Measurements from ENCODE around the gene EEF1AKMT4. TPM values are rescaled to one million over a fixed set of nuclear protein-coding genes. Genes with fewer than 3 reads are reported as not detected.

The EEF1AKMT4 gene
- total RNA-seq, 1 donor from 2014 or later = 2.7 TPM

DNA sequence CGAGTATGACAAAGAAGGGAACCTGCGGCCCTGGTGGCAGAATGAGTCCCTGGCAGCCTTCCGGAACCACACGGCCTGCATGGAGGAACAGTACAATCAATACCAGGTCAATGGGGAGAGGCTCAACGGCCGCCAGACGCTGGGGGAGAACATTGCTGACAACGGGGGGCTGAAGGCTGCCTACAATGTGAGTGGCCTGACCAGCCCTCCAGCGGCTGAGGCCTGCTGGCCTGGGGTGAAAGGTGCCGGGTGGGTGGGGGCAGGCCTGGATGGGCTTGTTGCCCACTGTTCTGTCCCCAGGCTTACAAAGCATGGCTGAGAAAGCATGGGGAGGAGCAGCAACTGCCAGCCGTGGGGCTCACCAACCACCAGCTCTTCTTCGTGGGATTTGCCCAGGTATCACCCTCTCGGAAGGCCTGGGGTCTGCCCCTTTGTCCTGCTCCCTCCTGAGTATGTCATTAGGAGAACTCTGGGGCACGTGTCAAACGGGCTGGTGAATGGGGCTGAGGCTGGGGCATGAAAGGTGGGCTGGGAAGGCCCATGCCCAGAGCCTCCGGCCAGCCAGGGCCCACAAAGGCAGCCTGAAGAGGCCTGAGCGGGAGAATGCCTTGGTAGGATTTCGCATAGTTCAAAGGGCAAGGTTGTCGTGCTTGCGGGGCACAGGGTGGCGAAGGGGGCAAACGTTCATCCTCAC is 41.7 kb downstream of the EEF1AKMT4 start:
- Histone ChIP-seq H3K9me3 (no peaks in the 10 kb centered on the region), H3K27me3 (peaks cover 15% of the 10 kb centered on the region), H3K36me3 (no peaks in the 10 kb centered on the region), H3K4me1 (no peaks in the 10 kb centered on the region), H3K4me3 (no peak overlapping the region), H3K27ac (no peak overlapping the region)
- DNase-seq = no peak
- no peak for ATAC-seq
- intact Hi-C loops (cut with DNase I) = no loop called here
- TF ChIP-seq, protein P1, sequence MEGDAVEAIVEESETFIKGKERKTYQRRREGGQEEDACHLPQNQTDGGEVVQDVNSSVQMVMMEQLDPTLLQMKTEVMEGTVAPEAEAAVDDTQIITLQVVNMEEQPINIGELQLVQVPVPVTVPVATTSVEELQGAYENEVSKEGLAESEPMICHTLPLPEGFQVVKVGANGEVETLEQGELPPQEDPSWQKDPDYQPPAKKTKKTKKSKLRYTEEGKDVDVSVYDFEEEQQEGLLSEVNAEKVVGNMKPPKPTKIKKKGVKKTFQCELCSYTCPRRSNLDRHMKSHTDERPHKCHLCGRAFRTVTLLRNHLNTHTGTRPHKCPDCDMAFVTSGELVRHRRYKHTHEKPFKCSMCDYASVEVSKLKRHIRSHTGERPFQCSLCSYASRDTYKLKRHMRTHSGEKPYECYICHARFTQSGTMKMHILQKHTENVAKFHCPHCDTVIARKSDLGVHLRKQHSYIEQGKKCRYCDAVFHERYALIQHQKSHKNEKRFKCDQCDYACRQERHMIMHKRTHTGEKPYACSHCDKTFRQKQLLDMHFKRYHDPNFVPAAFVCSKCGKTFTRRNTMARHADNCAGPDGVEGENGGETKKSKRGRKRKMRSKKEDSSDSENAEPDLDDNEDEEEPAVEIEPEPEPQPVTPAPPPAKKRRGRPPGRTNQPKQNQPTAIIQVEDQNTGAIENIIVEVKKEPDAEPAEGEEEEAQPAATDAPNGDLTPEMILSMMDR (IDR thresholded peaks at IDR 0.05) = no peak

DNA sequence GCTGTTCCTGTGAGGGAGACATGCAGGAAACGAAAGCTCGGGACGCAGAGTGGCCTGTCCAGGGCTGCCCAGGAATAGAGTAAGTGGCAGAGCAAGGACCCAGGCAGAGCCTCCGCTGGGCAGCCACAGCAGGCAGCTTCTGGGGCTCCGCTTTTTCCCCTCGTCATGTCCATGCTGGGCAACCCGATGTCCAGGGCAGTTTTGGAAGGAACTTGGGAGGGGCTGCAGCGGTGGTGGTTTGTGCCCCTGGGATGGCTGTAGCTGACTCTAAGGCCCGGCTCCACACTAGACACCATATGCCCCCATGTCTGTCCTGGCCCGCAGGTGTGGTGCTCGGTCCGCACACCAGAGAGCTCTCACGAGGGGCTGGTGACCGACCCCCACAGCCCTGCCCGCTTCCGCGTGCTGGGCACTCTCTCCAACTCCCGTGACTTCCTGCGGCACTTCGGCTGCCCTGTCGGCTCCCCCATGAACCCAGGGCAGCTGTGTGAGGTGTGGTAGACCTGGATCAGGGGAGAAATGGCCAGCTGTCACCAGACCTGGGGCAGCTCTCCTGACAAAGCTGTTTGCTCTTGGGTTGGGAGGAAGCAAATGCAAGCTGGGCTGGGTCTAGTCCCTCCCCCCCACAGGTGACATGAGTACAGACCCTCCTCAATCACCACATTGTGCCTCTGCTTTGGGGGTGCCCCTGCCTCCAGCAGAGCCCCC is 42.4 kb downstream of the EEF1AKMT4 start:
- intact Hi-C loops (cut with DNase I) = no loop called here
- no peaks in the 10 kb centered on the region for H3K36me3 ChIP-seq
- peaks cover 11% of the 10 kb centered on the region for H3K27me3 ChIP-seq
- no peak overlapping the region for H3K27ac ChIP-seq
- no peak overlapping the region for H3K4me3 ChIP-seq
- ATAC-seq (no peak), DNase-seq (no peak)
- H3K9me3 ChIP-seq = no peaks in the 10 kb centered on the region
- TF ChIP-seq, protein P1 (IDR thresholded peaks at IDR 0.05) = no peak
- no peaks in the 10 kb centered on the region for H3K4me1 ChIP-seq

DNA sequence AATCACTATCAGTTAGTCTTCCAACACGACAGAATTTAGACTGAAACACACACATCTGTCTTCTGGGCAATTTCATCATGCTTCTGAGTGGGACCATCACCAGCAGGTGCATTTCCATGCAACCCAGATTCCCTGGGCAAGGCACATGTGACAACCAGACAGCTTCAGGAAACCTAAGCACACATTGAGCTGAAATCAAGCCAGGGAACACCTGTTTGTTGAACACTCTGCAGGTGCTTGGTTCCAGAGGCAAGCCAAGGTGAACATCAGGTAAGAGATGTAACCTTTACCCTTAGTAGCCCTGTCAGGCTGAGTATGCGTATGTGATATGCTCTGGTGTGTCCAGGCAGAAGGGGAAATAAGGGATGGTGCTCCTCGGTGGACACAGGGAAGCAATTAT is 46.3 kb downstream of the EEF1AKMT4 start:
- DNase-seq = no peak
- Histone ChIP-seq H3K4me3 (no peak overlapping the region), H3K36me3 (peaks cover 6% of the 10 kb centered on the region), H3K4me1 (peaks cover 17% of the 10 kb centered on the region), H3K27ac (no peak overlapping the region), H3K9me3 (no peaks in the 10 kb centered on the region), H3K27me3 (no peaks in the 10 kb centered on the region)
- intact Hi-C loops (cut with DNase I) = no loop called here
- ATAC-seq = no peak
- TF ChIP-seq, protein P1 (IDR thresholded peaks at IDR 0.05) = no peak

DNA sequence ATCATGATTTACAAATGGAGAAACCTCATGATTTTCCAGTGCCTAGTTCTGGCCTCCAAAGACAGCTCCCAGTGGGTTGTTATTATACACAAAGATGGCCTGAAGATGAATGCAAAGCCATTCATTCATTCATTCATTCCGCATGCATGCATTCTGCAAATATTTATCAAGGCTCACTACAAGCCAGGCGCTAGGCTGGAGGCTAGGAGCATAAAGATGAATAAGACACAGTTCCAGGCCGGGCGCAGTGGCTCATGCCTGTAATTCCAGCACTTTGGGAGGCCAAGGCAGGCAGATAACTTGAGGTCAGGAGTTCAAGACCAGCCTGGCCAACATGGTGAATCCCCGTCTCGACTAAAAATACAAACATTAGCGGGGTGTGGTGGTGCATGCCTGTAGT is 47.1 kb downstream of the EEF1AKMT4 start:
- no peak overlapping the region for H3K4me3 ChIP-seq
- H3K36me3 ChIP-seq = peaks cover 15% of the 10 kb centered on the region
- intact Hi-C loops (cut with DNase I) = no loop called here
- ATAC-seq (no peak), DNase-seq (no peak)
- H3K27me3 ChIP-seq = no peaks in the 10 kb centered on the region
- H3K27ac ChIP-seq = no peak overlapping the region
- H3K4me1 ChIP-seq = peaks cover 19% of the 10 kb centered on the region
- no peaks in the 10 kb centered on the region for H3K9me3 ChIP-seq
- TF ChIP-seq, protein P1 (IDR thresholded peaks at IDR 0.05) = no peak

DNA sequence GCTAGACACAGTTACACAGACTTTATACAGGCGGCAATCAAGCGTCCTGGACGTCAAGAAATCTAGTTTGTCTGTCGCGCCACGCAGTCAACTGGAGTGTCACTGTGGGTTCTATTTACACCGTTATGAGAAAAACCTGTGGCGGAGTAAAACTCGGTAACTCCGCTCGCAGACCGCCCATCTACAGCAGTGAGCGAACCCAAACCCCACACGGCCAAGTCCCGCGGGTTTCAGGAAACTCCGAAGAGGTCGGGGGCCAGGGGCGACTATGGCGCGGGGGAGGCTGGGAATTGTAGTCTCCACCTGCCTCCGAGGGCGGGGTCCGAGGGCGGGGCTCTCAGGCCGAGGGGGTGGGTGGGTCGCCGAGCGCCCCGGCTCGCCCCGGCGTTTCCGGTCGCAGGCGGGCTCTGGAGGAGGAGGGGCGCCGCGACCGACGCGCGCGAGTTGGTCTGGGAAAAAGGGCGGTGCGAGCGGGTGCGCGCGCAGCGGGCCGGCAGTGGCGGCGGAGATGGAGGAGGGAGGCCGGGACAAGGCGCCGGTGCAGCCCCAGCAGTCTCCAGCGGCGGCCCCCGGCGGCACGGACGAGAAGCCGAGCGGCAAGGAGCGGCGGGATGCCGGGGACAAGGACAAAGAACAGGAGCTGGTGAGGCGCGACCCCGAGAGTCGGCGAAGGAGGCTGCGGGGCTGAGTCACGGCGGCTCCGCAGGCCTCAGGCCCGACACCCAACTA is 49.5 kb downstream of the EEF1AKMT4 start, which contains the start of gene PSMD2:
TSS of gene PSMD2 (plus strand) at position 483 of the 729 bp plus-strand sequence. CDS start at position 509, 26 bp downstream.
- ATAC-seq (peak; percentile 100), DNase-seq (peak; percentile 99)
- H3K27ac ChIP-seq = peak within 1 kb of the TSS; percentile 89
- H3K27me3 ChIP-seq = no peaks in the 10 kb centered on the region
- TF ChIP-seq, protein P1 (IDR thresholded peaks at IDR 0.05) = no peak
- H3K9me3 ChIP-seq = no peaks in the 10 kb centered on the region
- H3K4me3 ChIP-seq = peak within 1 kb of the TSS; percentile 96
- peaks cover 38% of the 10 kb centered on the region for H3K36me3 ChIP-seq
- intact Hi-C loops (cut with DNase I) = no loop called here
- peaks cover 19% of the 10 kb centered on the region for H3K4me1 ChIP-seq

All from upper lobe of right lung (tissue), 1 donor.